Dorsolateral prefrontal cortex (tissue), 118 donors: Measurements from ENCODE around the gene SPECC1. TPM values are rescaled to one million over a fixed set of nuclear protein-coding genes. Genes with fewer than 3 reads are reported as not detected.

Experiments used
- total RNA-seq, 120 experiments: library from RNA; stranded (reverse); gene quantifications; one replicate each; pipeline versions ENCODE4 v1.2.3 to v1.2.4, GENCODE V29; 2022

The SPECC1 gene
- total RNA-seq, 120 experiments from 2014 or later: 140 to 321 (median 197) TPM

Other genes with a start within 250 kb of the SPECC1 start
- gene ULK2, start 141.4 kb upstream of the SPECC1 start, total RNA-seq: 100 to 1,000 TPM in 1 of 120 experiments, 10 to 100 TPM in 119; 44.7 to 102 (median 68.5) TPM
- gene AKAP10, start 31.5 kb upstream of the SPECC1 start, total RNA-seq: 10 to 100 TPM; 47.3 to 84.2 (median 63.2) TPM